HG03108 (cell line): Measurements from ENCODE around the gene FOXJ3.

ENCODE experiments used
- ATAC-seq: cut with Tn5 transposase; IDR thresholded peaks from one replicate; pipeline ENCODE4 v1.9.1; 2021; ENCODE audit warnings: moderate library complexity; ENCODE audit not compliant: unreplicated experiment

The FOXJ3 gene

GRCh38 chr1:42334240-42335049 lies 590 bp downstream of the FOXJ3 start:
- peak; percentile 45 for ATAC-seq

GRCh38 chr1:42333662-42334239 lies 1.3 kb downstream of the FOXJ3 start:
- ATAC-seq: no peak

- ATAC-seq: no peak
Measured at GRCh38 chr1:42332877-42333276, 2.2 kb downstream of the FOXJ3 start.

- ATAC-seq: no peak
Measured at GRCh38 chr1:42330215-42330614, 4.8 kb downstream of the FOXJ3 start.

GRCh38 chr1:42328916-42329496 lies 6.0 kb downstream of the FOXJ3 start:
- no peak for ATAC-seq

- no peak for ATAC-seq
Measured at GRCh38 chr1:42328047-42328625, 6.9 kb downstream of the FOXJ3 start.

GRCh38 chr1:42325014-42325402 lies 10.0 kb downstream of the FOXJ3 start:
- ATAC-seq: no peak

- no peak for ATAC-seq
Measured at GRCh38 chr1:42324398-42325013, 10.5 kb downstream of the FOXJ3 start.

GRCh38 chr1:42323551-42323950 lies 11.5 kb downstream of the FOXJ3 start:
- ATAC-seq: no peak

- no peak for ATAC-seq
Measured at GRCh38 chr1:42322577-42322976, 12.5 kb downstream of the FOXJ3 start.

- no peak for ATAC-seq
Measured at GRCh38 chr1:42321731-42322130, 13.3 kb downstream of the FOXJ3 start.

GRCh38 chr1:42320708-42321107 lies 14.3 kb downstream of the FOXJ3 start:
- ATAC-seq: no peak

GRCh38 chr1:42319871-42320484 lies 15.1 kb downstream of the FOXJ3 start:
- ATAC-seq: no peak

- no peak for ATAC-seq
Measured at GRCh38 chr1:42319128-42319851, 15.7 kb downstream of the FOXJ3 start.

- ATAC-seq: no peak
Measured at GRCh38 chr1:42318601-42319000, 16.4 kb downstream of the FOXJ3 start.

GRCh38 chr1:42317308-42317707 lies 17.7 kb downstream of the FOXJ3 start:
- ATAC-seq: no peak

GRCh38 chr1:42316292-42316691 lies 18.7 kb downstream of the FOXJ3 start:
- ATAC-seq: no peak

- no peak for ATAC-seq
Measured at GRCh38 chr1:42315500-42315899, 19.5 kb downstream of the FOXJ3 start.

- no peak for ATAC-seq
Measured at GRCh38 chr1:42313970-42314369, 21.1 kb downstream of the FOXJ3 start.

- no peak for ATAC-seq
Measured at GRCh38 chr1:42312576-42313212, 22.3 kb downstream of the FOXJ3 start.
